ENCODE results near the gene SPATA22.
"Not testable (repeated sequence)": the region's sequence is repeated elsewhere in the genome, so short reads cannot be mapped to it uniquely, and the experiment has no call there.

SPATA22 gene

DNA sequence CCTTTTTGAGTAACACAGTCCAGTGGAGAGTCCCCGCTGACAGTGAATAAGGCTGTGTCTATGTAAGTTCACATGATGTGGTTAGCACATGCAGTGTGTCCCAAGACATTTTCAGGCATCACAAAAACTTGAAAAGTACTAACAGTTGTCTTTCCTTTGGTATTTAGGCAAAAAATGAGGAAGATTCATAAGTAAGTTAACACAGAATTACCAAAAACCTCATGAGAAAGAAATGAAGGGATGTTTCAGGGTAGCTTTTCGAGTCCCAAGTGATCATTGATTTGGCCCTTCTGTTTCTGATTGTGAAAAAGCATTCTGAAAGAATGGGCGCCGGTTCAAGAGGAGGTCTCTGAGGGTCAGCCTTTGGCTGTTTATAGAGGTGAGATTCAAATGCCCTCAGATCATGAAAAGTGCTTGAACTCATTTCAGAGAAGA is 3.6 kb upstream of the SPATA22 start:
- TF ChIP-seq, protein P1, sequence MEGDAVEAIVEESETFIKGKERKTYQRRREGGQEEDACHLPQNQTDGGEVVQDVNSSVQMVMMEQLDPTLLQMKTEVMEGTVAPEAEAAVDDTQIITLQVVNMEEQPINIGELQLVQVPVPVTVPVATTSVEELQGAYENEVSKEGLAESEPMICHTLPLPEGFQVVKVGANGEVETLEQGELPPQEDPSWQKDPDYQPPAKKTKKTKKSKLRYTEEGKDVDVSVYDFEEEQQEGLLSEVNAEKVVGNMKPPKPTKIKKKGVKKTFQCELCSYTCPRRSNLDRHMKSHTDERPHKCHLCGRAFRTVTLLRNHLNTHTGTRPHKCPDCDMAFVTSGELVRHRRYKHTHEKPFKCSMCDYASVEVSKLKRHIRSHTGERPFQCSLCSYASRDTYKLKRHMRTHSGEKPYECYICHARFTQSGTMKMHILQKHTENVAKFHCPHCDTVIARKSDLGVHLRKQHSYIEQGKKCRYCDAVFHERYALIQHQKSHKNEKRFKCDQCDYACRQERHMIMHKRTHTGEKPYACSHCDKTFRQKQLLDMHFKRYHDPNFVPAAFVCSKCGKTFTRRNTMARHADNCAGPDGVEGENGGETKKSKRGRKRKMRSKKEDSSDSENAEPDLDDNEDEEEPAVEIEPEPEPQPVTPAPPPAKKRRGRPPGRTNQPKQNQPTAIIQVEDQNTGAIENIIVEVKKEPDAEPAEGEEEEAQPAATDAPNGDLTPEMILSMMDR (IDR thresholded peaks at IDR 0.05; ENCODE audit: low read depth, low read length): no peak
- no peak overlapping the region for H3K4me3 ChIP-seq (replicated peaks in 1 of 2; ENCODE audit: low read depth in 2 of 2, low read length in 2 of 2)
- DNase-seq (ENCODE audit: low read depth in 2 of 2): no peak

DNA sequence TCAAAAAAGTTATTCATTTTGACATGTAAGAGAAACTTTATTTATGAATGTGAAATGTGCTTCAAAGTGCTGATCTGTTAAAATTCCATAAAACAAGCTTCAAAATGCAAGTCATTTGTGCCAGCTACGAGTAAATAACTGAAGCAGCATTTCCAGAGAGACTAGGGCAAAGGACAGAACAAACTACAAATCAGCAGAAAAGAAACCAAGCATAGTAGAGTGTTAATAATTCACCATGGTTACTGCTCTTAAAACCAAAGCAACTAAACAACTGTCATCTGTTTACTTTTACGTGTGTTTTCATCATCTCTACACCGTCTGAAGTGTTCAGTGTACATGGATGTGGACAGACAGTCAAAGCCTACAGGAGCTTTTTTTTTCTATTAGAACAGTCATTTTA is 2.6 kb upstream of the SPATA22 start:
- TF ChIP-seq, protein P1 (IDR thresholded peaks at IDR 0.05; ENCODE audit: low read depth, low read length): no peak
- H3K4me3 ChIP-seq (replicated peaks in 1 of 2; ENCODE audit: low read depth in 2 of 2, low read length in 2 of 2): no peak overlapping the region
- peak; percentile 7 to 60 for DNase-seq (ENCODE audit: low read depth in 2 of 2)

DNA sequence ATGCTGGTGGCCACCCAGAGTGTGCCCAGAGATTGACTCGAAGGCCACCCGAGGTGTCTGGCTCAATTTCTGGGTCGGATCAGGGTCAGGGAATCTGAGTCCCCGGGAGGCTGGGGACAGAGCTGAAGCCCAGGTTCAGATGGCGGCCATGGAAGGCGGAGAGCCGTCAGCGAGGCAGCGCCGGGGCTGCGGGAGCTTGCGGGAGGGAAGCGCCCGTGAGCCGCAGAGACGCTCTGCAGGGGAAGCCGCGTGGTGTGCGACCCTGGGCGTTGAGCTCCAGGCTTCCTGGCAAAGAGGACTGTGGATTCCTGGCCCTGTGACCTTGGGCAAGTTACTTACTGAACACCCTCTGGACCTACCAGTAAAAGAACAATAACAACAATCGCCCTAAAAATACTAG is 518 bp upstream of the SPATA22 start:
- TF ChIP-seq, protein P1 (IDR thresholded peaks at IDR 0.05; ENCODE audit: low read depth, low read length): no peak
- H3K4me3 ChIP-seq (replicated peaks in 1 of 2; ENCODE audit: low read depth in 2 of 2, low read length in 2 of 2): no peak overlapping the region
- DNase-seq (ENCODE audit: low read depth in 2 of 2): no peak

DNA sequence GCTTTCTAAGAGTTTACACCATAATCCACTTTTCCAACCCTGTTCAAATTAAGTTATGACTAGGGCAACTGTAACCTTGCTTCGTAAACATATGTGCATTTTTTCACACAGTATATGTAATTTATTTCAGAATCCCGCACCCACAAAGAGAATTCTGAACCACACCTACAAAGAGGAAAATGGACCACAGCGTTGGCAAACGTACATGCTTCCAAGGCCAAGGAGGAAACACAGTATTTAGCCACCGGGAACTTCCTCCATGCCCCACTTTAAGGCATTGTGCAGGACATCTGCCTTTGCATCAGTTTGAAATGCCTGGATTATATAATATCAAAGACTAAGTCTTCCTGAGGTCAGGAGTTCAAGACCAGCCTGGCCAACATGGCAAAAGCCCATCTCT is 2.1 kb downstream of the SPATA22 start:
- DNase-seq (ENCODE audit: low read depth in 2 of 2): no peak
- H3K4me3 ChIP-seq (replicated peaks in 1 of 2; ENCODE audit: low read depth in 2 of 2, low read length in 2 of 2): no peak overlapping the region
- TF ChIP-seq, protein P1 (IDR thresholded peaks at IDR 0.05; ENCODE audit: low read depth, low read length): no peak

DNA sequence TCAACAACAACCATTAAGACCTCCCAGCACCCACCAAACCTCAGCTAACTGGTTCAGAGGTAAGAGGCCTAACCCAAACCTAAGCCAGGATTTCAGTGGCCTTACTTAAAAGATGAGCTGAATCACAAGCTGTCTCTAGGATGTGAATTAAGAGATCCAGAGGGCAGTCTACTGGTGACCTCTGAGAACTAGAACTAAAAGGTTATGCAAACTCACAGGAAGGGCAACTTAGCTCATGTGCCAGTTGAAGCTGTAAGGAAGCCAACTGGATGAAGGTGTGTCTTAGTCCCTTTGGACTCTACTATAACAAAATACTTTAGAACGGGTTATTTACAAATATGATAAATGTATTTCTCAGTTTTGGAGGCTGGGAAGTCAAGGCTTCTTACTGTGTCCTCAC is 5.3 kb downstream of the SPATA22 start:
- H3K4me3 ChIP-seq (replicated peaks in 1 of 2; ENCODE audit: low read depth in 2 of 2, low read length in 2 of 2); DNase-seq (ENCODE audit: low read depth in 2 of 2): not testable (repeated sequence)

DNA sequence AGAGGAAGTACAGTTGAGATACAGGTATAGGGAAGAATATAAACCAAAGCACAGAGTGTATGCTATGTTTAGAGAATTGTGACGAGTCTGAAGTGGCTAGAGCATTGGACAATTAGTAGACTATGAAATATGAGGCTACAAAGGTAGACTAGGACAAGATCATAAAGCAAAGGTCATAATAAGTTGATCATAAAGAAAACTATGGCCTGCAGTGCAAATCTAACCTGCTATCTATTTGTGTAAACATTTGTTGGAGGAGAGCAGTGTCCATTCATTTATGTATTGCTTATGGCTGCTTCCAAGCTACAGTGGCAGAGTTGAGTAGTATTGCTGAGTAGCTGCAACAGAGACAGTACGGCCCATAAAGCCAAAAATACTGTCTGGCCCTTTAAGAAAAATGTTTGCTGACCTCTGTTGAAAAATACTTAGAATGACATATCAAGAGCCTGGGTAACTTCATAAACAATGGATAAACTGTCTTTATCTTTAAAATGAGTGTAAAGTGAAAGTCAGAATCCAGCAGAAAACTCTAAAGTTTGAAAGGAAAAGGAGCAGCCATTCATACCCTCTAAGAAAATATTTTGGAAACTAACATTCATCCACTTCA is 23.5 kb downstream of the SPATA22 start:
- TF ChIP-seq, protein P1 (IDR thresholded peaks at IDR 0.05; ENCODE audit: low read depth, low read length): no peak
- peak; percentile 3 to 27 for DNase-seq (ENCODE audit: low read depth in 2 of 2)

DNA sequence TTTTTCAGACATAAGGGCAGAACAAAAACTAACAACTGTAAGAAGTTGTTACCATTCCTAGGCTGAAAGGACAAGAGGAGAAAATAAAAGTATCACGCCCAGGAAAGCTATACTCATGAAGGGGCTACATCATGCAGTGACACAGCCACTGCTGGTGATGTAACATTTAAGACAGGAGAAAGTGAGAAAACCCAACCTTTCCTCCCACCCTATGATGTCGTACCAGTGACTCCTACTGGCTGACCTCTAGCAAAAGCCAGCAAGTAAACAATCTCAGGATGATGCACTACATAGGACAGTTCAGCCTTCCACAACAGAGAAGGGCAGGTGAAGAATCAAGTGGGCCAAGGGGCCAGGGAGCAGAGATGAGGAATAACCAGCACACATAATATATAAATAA is 24.0 kb downstream of the SPATA22 start:
- peak; percentile 5 to 28 for DNase-seq (ENCODE audit: low read depth in 2 of 2)
- H3K4me3 ChIP-seq (replicated peaks in 1 of 2; ENCODE audit: low read depth in 2 of 2, low read length in 2 of 2): no peak overlapping the region
- TF ChIP-seq, protein P1 (IDR thresholded peaks at IDR 0.05; ENCODE audit: low read depth, low read length): no peak

More for the DNA sequence above, 23.5 kb downstream of the SPATA22 start:
- no peak overlapping the region for H3K4me3 ChIP-seq (replicated peaks in 1 of 2; ENCODE audit: low read depth in 2 of 2, low read length in 2 of 2)

Measured in cardiac fibroblast (primary cell).